ENCODE data around the gene HAUS6.
"Not testable (repeated sequence)": the region's sequence is repeated elsewhere in the genome, so short reads cannot be mapped to it uniquely, and the experiment has no call there.

HAUS6 gene

GRCh38 chr9:19030899-19031298, 71.8 kb downstream of the HAUS6 start:
- no peak for DNase-seq

- DNase-seq = peak; percentile 66 to 77
Observed at GRCh38 chr9:19028835-19029451, 73.8 kb downstream of the HAUS6 start.

- DNase-seq = no peak
Observed at GRCh38 chr9:19027825-19028224, 74.9 kb downstream of the HAUS6 start.

- no peak for DNase-seq
Observed at GRCh38 chr9:19026375-19026774, 76.3 kb downstream of the HAUS6 start.

GRCh38 chr9:19023078-19023477, 79.6 kb downstream of the HAUS6 start:
- no peak for DNase-seq

- no peak for DNase-seq
Observed at GRCh38 chr9:19022206-19022605, 80.5 kb downstream of the HAUS6 start.

- not testable (repeated sequence) for DNase-seq
Observed at GRCh38 chr9:19021649-19022048, 81.1 kb downstream of the HAUS6 start.

GRCh38 chr9:19020886-19021455, 81.7 kb downstream of the HAUS6 start:
- no peak for DNase-seq

- no peak for DNase-seq
Observed at GRCh38 chr9:19018201-19018600, 84.5 kb downstream of the HAUS6 start.

GRCh38 chr9:19009391-19009965, 93.2 kb downstream of the HAUS6 start:
- no peak for DNase-seq

All from NCI-H2081 (cell line).